ENCODE measurements around the gene TMEM26. TPM values are rescaled to one million over a fixed set of nuclear protein-coding genes. Genes with fewer than 3 reads are reported as not detected.

The TMEM26 gene
- total and polyA plus RNA-seq, 11 donors: 0.07 to 1.1 (median 0.31) TPM

GRCh38 chr10:61376377-61376776 is 76.8 kb downstream of the TMEM26 start:
- ATAC-seq (no peak), DNase-seq (no peak)
- Histone ChIP-seq H3K27ac (no peak overlapping the region), H3K4me3 (no peak overlapping the region), H3K9me3 (peaks cover 0 to 18% (median 2%) of the 10 kb centered on the region in 12 donors), H3K27me3 (no peaks in the 10 kb centered on the region), H3K36me3 (no peaks in the 10 kb centered on the region), H3K4me1 (no peaks in the 10 kb centered on the region)
- intact Hi-C loops (cut with DNase I): no loop called here
- no peak for TF ChIP-seq POLR2A (IDR thresholded peaks at IDR 0.05)
- TF ChIP-seq, protein P1, sequence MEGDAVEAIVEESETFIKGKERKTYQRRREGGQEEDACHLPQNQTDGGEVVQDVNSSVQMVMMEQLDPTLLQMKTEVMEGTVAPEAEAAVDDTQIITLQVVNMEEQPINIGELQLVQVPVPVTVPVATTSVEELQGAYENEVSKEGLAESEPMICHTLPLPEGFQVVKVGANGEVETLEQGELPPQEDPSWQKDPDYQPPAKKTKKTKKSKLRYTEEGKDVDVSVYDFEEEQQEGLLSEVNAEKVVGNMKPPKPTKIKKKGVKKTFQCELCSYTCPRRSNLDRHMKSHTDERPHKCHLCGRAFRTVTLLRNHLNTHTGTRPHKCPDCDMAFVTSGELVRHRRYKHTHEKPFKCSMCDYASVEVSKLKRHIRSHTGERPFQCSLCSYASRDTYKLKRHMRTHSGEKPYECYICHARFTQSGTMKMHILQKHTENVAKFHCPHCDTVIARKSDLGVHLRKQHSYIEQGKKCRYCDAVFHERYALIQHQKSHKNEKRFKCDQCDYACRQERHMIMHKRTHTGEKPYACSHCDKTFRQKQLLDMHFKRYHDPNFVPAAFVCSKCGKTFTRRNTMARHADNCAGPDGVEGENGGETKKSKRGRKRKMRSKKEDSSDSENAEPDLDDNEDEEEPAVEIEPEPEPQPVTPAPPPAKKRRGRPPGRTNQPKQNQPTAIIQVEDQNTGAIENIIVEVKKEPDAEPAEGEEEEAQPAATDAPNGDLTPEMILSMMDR (IDR thresholded peaks at IDR 0.05): no peak
- 98 to 100% (median 100%) methylated on average over 1 of the region's 1 CpG; no CpG with 5 or more reads in 1 of the 4 donors for WGBS, 4 donors

DNA sequence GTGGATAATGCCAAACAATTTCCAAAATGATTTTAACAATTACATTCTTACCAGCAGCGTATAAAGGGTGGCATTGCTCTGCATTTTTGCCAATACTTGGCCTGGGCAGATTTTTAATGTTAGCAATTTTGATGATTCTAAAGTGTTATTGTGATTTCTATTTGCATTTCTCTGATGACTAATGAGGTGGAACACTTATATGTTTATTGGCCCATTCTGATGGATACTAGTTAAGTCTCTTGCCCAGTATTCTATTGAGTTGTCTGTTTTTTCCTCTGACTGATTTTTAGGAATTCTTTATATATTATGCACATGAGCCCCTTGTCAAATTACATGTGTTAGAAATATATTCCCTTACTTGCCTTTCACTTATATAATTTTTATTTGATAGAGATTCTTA is 86.8 kb downstream of the TMEM26 start:
- H3K27me3 ChIP-seq: no peaks in the 10 kb centered on the region
- no peak for TF ChIP-seq POLR2A (IDR thresholded peaks at IDR 0.05)
- TF ChIP-seq, protein P1 (IDR thresholded peaks at IDR 0.05): no peak
- DNase-seq (no peak), ATAC-seq (no peak)
- H3K4me3 ChIP-seq: no peak overlapping the region
- H3K27ac ChIP-seq: no peak overlapping the region
- intact Hi-C loops (cut with DNase I): no loop called here
- no peaks in the 10 kb centered on the region for H3K9me3 ChIP-seq
- WGBS, 4 donors: 74 to 87% (median 81%) methylated on average over 1 of the region's 1 CpG
- no peaks in the 10 kb centered on the region for H3K4me1 ChIP-seq
- H3K36me3 ChIP-seq: no peaks in the 10 kb centered on the region

DNA sequence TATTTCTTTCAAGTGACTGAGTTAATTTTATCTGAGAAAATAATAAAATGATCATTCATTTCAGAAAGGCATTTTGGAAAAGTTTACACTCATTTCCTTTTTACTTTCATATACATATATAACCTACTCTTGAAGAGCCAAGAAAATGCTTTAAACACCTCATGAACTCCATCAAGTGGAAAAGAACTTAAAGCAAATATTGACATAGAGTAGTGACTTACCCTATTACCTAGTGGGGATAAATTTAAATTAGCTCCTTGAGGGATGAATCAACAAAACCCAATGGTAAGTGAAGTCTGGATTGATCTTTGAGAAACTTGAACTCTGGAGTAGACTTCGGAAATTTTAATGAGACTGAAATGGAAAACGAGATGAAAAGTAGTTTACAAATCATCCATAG is 88.6 kb downstream of the TMEM26 start:
- H3K4me3 ChIP-seq: no peak overlapping the region
- H3K9me3 ChIP-seq: no peaks in the 10 kb centered on the region
- TF ChIP-seq, protein P1 (IDR thresholded peaks at IDR 0.05): no peak
- TF ChIP-seq POLR2A (IDR thresholded peaks at IDR 0.05): no peak
- no peaks in the 10 kb centered on the region for H3K4me1 ChIP-seq
- DNase-seq (no peak), ATAC-seq (no peak)
- no peaks in the 10 kb centered on the region for H3K36me3 ChIP-seq
- intact Hi-C loops (cut with DNase I): no loop called here
- WGBS, 4 donors: 91 to 93% (median 92%) methylated on average over 2 of the region's 2 CpGs
- no peak overlapping the region for H3K27ac ChIP-seq
- no peaks in the 10 kb centered on the region for H3K27me3 ChIP-seq

GRCh38 chr10:61363006-61363405 is 90.2 kb downstream of the TMEM26 start:
- ATAC-seq (no peak), DNase-seq (no peak)
- no peaks in the 10 kb centered on the region for H3K27me3 ChIP-seq
- no peak overlapping the region for H3K27ac ChIP-seq
- H3K9me3 ChIP-seq: no peaks in the 10 kb centered on the region
- H3K4me3 ChIP-seq: no peak overlapping the region
- TF ChIP-seq, protein P1 (IDR thresholded peaks at IDR 0.05): no peak
- TF ChIP-seq POLR2A (IDR thresholded peaks at IDR 0.05): no peak
- no peaks in the 10 kb centered on the region for H3K36me3 ChIP-seq
- WGBS, 4 donors: 55 to 74% (median 65%) methylated on average over 3 of the region's 3 CpGs
- no peaks in the 10 kb centered on the region for H3K4me1 ChIP-seq
- intact Hi-C loops (cut with DNase I): no loop called here

All from heart left ventricle (tissue), 16 donors.